GM12878 (cell line): ENCODE measurements around the gene CROCC. TPM values are rescaled to one million over a fixed set of nuclear protein-coding genes. Genes with fewer than 3 reads are reported as not detected.

ENCODE experiments used
- ATAC-seq: fragments of 200-7000 bp; cut with Tn5 transposase; 3 replicates; pipeline ENCODE4 v1.9.1; 2020; ENCODE audit warnings: mild to moderate bottlenecking, moderate library complexity
- BruUV-seq: library from RNA; stranded (reverse); fragments of 400-500 nt; replicated peaks from 2 replicates; lab custom pipeline; 2021; lab: Mats Ljungman, UMichigan
- CTCF ChIA-PET: fragments of 300-600 bp; sonication (Branson Sonifier 250); formaldehyde crosslinking; extraction: SDS; loops from one replicate; lab custom pipeline; 2021; ENCODE audit warnings: inconsistent platforms; lab: Yijun Ruan, JAX
- POLR2A ChIA-PET: fragments of 350-600 bp; formaldehyde crosslinking; extraction: SDS; loops from one replicate; lab custom pipeline; 2021; ENCODE audit warnings: inconsistent platforms; lab: Charles Lee
- RAD21 ChIA-PET: fragments of 300-600 bp; sonication (Branson Sonifier 250); formaldehyde crosslinking; loops from one replicate; lab custom pipeline; 2023; ENCODE audit warnings: antibody characterized with exemption; ENCODE audit not compliant: unreplicated experiment; lab: Charles Lee
- SMC1A ChIA-PET: fragments of 300-600 bp; sonication (Branson Sonifier 250); formaldehyde crosslinking; loops from one replicate; lab custom pipeline; 2023; ENCODE audit not compliant: unreplicated experiment, uncharacterized antibody; lab: Charles Lee
- DNase-seq: peaks from one replicate; pipeline ENCODE4 v3.0.0-alpha.2; 2011; ENCODE audit warnings: low read depth, low spot score
- FAIRE-seq: peaks from 3 replicates; lab custom pipeline; 2011; peaks lifted over from hg19 to GRCh38; lab: Jason Lieb, UNC
- H2AFZ ChIP-seq: 2 replicates; pipeline ENCODE4 v1.6.0; 2011; ENCODE audit warnings: low read depth, low read length, control low read depth; ENCODE audit not compliant: control insufficient read depth
- H3K27ac ChIP-seq: 2 replicates; pipeline ENCODE4 v1.5.1; 2011; ENCODE audit warnings: control low read depth; ENCODE audit not compliant: control insufficient read depth, insufficient read depth
- H3K27me3 ChIP-seq, 2 experiments: replicated peaks in 1 of 2; 2 replicates each; pipeline versions ENCODE4 v1.6.0 to v1.6.1; 2011; ENCODE audit warnings: low read length in 1 of 2; ENCODE audit not compliant: control insufficient read depth in 2 of 2, insufficient read depth in 2 of 2
- H3K36me3 ChIP-seq, 2 experiments: 2 replicates each; pipeline ENCODE4 v1.5.1; 2011; ENCODE audit warnings: low read length in 1 of 2; ENCODE audit not compliant: control insufficient read depth in 2 of 2, insufficient read depth in 2 of 2
- H3K4me1 ChIP-seq: 2 replicates; pipeline ENCODE4 v1.6.1; 2011; ENCODE audit warnings: mild to moderate bottlenecking, low read length, moderate library complexity, mixed read lengths; ENCODE audit not compliant: control insufficient read depth, insufficient read depth
- H3K4me2 ChIP-seq: 2 replicates; pipeline ENCODE4 v1.6.0; 2011; ENCODE audit warnings: control low read depth; ENCODE audit not compliant: control insufficient read depth, insufficient read depth
- H3K4me3 ChIP-seq: fragments of 200-600 bp; sonication (generic); 2 replicates; pipeline ENCODE4 v1.5.1; 2016
- H3K79me2 ChIP-seq: 2 replicates; pipeline ENCODE4 v1.6.0; 2011; ENCODE audit warnings: low read length; ENCODE audit not compliant: control insufficient read depth, insufficient read depth
- H3K9ac ChIP-seq: 2 replicates; pipeline ENCODE4 v1.8.0; 2011; ENCODE audit warnings: low read length, control low read depth, mixed read lengths; ENCODE audit not compliant: control insufficient read depth, insufficient read depth
- H3K9me3 ChIP-seq: replicated peaks from 3 replicates; pipeline ENCODE4 v1.5.1; 2011; ENCODE audit warnings: mild to moderate bottlenecking, low read length; ENCODE audit not compliant: control insufficient read depth, insufficient read depth
- H4K20me1 ChIP-seq: 2 replicates; pipeline ENCODE4 v1.6.0; 2011; ENCODE audit not compliant: control insufficient read depth, insufficient read depth
- BHLHE40 ChIP-seq, 2 experiments: fragments of 450-650 bp in 1 of 2; IDR thresholded peaks; 2 replicates each; pipeline ENCODE4 v1.6.1; 2011 to 2017; ENCODE audit warnings: low read depth in 2 of 2, borderline replicate concordance in 1 of 2, improper control_type of control experiment in 1 of 2, low read length in 1 of 2, mild to moderate bottlenecking in 1 of 2
- CBFB ChIP-seq: IDR thresholded peaks from 2 replicates; pipeline ENCODE4 v1.6.1; 2016; ENCODE audit warnings: antibody characterized with exemption, low read depth
- CREB1 ChIP-seq: IDR thresholded peaks from 2 replicates; pipeline ENCODE4 v1.6.1; 2012; ENCODE audit warnings: low read depth, mild to moderate bottlenecking, inconsistent platforms
- EGR1 ChIP-seq, 2 experiments: IDR thresholded peaks; 1 replicate in 1 of 2; 2 replicates in 1 of 2; pipeline ENCODE4 v1.6.1; 2011 to 2012; ENCODE audit warnings: low read depth in 2 of 2, low read length in 2 of 2, borderline replicate concordance in 1 of 2, mild to moderate bottlenecking in 1 of 2, moderate library complexity in 1 of 2
- FOXK2 ChIP-seq: fragments of 450-650 bp; IDR thresholded peaks from 2 replicates; pipeline ENCODE4 v1.6.1; 2017; ENCODE audit warnings: mild to moderate bottlenecking, moderate library complexity
- IKZF1 ChIP-seq: fragments of 450-650 bp; conservative IDR thresholded peaks from 2 replicates; pipeline ENCODE4 v1.6.1; 2017; ENCODE audit warnings: antibody characterized with exemption, mild to moderate bottlenecking
- MTA2 ChIP-seq: fragments of 450-650 bp; IDR thresholded peaks from 2 replicates; pipeline ENCODE4 v1.6.1; 2016; ENCODE audit warnings: low read depth, mild to moderate bottlenecking, moderate library complexity
- MXI1 ChIP-seq: fragments of 150-350 bp; IDR thresholded peaks from 2 replicates; pipeline ENCODE4 v1.6.1; 2011; ENCODE audit warnings: low read depth, mild to moderate bottlenecking, inconsistent platforms, low read length, improper control_type of control experiment
- NR2C1 ChIP-seq: fragments of 450-650 bp; IDR thresholded peaks from 2 replicates; pipeline ENCODE4 v1.6.1; 2017; ENCODE audit warnings: antibody characterized with exemption, mild to moderate bottlenecking, moderate library complexity
- NR2F1 ChIP-seq: fragments of 450-650 bp; conservative IDR thresholded peaks from 2 replicates; pipeline ENCODE4 v1.6.1; 2017; ENCODE audit warnings: mild to moderate bottlenecking
- NRF1 ChIP-seq: conservative IDR thresholded peaks from 2 replicates; pipeline ENCODE4 v1.6.1; 2011; ENCODE audit warnings: mild to moderate bottlenecking, low read depth, low read length, improper control_type of control experiment
- PAX8 ChIP-seq: fragments of 450-650 bp; IDR thresholded peaks from 2 replicates; pipeline ENCODE4 v1.6.1; 2017; ENCODE audit warnings: mild to moderate bottlenecking, moderate library complexity
- POLR2AphosphoS2 ChIP-seq: IDR thresholded peaks from 2 replicates; pipeline ENCODE4 v1.6.1; 2011; ENCODE audit warnings: low read depth, mild to moderate bottlenecking, low read length, improper control_type of control experiment, moderate library complexity
- SP1 ChIP-seq: IDR thresholded peaks from one replicate; pipeline ENCODE4 v1.6.1; 2011; ENCODE audit warnings: low read depth, low read length
- SREBF1 ChIP-seq: IDR thresholded peaks from 2 replicates; pipeline ENCODE4 v1.6.1; 2012; ENCODE audit warnings: mild to moderate bottlenecking, low read length
- ZNF207 ChIP-seq: fragments of 450-650 bp; IDR thresholded peaks from 2 replicates; pipeline ENCODE4 v1.6.1; 2014; ENCODE audit warnings: antibody characterized with exemption, mild to moderate bottlenecking, borderline replicate concordance
- WGBS: methylation state at CpG from one replicate; pipeline ENCODE4 v1.1.6; 2016; ENCODE audit warnings: low lambda C conversion rate; ENCODE audit not compliant: insufficient replicate concordance, insufficient coverage; ENCODE audit errors: missing lambda C conversion rate; 5-methylcytosine and 5-hydroxymethylcytosine counted together
- in situ Hi-C: fragments of 300-500 bp; cut with MboI; formaldehyde crosslinking; loops from 9 replicates; pipeline ENCODE4 v1.14.3; 2018; ENCODE audit warnings: mixed read lengths
- intact Hi-C: fragments of 100-400 bp; cut with micrococcal nuclease; formaldehyde crosslinking; loops from one replicate; pipeline ENCODE4 v1.14.2; 2022; ENCODE audit not compliant: unreplicated experiment
- polyA plus RNA-seq, 11 experiments: library from polyadenylated mRNA; depleted of rRNA in 4 of 11; unstranded in 6 of 11; stranded (reverse) in 5 of 11; fragments of >200 nt; fragmentation: Nextera tagmentation in 4 of 11; fragmentation: Illumina TruSeq in 1 of 11; extraction: Ambion mirVana in 4 of 11; extraction: Trizol in 1 of 11; gene quantifications; 1 replicate in 1 of 11; 2 replicates in 10 of 11; pipeline versions ENCODE4 v1.2.1 to v1.2.3, GENCODE V29; 2011 to 2016; ENCODE audit warnings: inconsistent platforms in 2 of 11, missing spikeins in 2 of 11, low read depth in 1 of 11
- total RNA-seq, 4 experiments: library from RNA; depleted of rRNA in 3 of 4; stranded (reverse); fragments of >200 nt in 3 of 4; fragmentation: Illumina TruSeq in 1 of 4; extraction: Trizol in 1 of 4; gene quantifications; 2 replicates each; pipeline versions ENCODE4 v1.2.1 to v1.2.3, GENCODE V29; 2013 to 2021
- TF ChIP-seq, protein P1 (sequence below): fragments of 450-650 bp; IDR thresholded peaks from 2 replicates; pipeline ENCODE4 v1.6.1; 2014; ENCODE audit warnings: mild to moderate bottlenecking
- TF ChIP-seq, protein P2 (sequence below): fragments of 450-650 bp; IDR thresholded peaks from 2 replicates; pipeline ENCODE4 v1.6.1; 2018; ENCODE audit warnings: mild to moderate bottlenecking, low read depth, moderate library complexity; ENCODE audit not compliant: partially characterized antibody
- TF ChIP-seq, protein P3 (sequence below): fragments of 450-650 bp; IDR thresholded peaks from 2 replicates; pipeline ENCODE4 v1.6.1; 2017; ENCODE audit warnings: low read depth, mild to moderate bottlenecking, moderate library complexity

The CROCC gene
- total and polyA plus RNA-seq, 10 of the 15 experiments (the other 5 are each of a cell fraction or from before 2014, with no cell fraction given) = 0.04 to 5.5 (median 2.3) TPM

DNA sequence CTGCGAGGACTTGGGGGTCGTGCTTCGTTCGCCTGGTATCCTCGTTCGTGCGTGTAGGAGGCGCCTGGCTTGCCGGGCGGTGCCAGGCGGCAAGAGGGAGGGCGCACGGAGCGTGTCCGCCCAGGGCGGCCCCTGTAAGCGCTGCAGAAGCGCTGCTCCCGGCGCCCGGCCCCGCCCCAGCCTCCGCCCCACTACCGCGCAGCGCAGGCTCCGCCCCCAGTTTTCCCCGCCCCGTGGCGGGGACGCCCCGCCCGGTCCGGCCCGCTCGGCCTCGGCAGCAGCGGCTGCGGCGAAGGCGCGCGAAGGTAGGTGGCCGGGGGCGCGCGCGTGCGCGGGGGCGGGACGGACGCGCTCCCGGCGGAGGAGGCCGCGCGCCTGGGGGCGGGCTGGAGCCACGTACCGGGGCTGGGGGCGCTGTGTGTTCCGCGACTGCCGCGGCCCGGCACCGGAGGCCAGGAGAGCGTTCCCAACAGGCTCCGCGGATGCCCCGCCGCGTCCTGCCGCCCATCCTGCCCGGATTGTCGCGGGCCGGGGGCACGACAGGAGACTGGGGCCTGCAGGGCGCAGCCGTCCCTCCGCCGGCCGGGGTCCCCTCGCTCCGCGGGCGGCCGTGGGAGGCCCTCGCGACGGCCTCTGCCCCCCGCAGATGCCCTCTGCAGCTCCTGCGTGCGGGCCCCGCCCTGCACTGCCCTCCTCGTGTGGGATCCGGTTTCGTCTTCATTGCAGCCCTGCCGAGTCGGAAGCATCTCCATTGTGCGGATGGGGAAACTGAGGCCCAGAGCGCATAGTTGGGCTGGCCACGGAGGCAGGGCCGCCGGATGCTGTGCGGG is 7.7 kb upstream of the CROCC start:
- Histone ChIP-seq H2AFZ (peak overlapping the region; percentile 84), H3K4me1 (peaks cover 3% of the 10 kb centered on the region; the same call in 1 of the 2 replicates), H3K4me2 (peak overlapping the region; percentile 87), H4K20me1 (no peaks in the 10 kb centered on the region), H3K9me3 (no peaks in the 10 kb centered on the region), H3K4me3 (peak overlapping the region; percentile 62; the same call in 1 of the 2 replicates), H3K9ac (peak overlapping the region; percentile 34; the same call in 1 of the 2 replicates), H3K27me3 (peaks cover 0 to 2% of the 10 kb centered on the region in 2 experiments; a peak in 1 of 4 replicates), H3K36me3 (no peaks in the 10 kb centered on the region), H3K79me2 (no peaks in the 10 kb centered on the region), H3K27ac (no peak overlapping the region)
- in situ Hi-C loops (no loop called here), intact Hi-C loops (no loop called here)
- ChIA-PET POLR2A (no interaction called here), CTCF (no interaction called here), SMC1A (no interaction called here), RAD21 (no interaction called here)
- FAIRE-seq (no peak), DNase-seq (peak; percentile 9), ATAC-seq (peak; percentile 99)
- WGBS = under 1% methylated on average over 61 of the region's 109 CpGs
- no TSS peak for BruUV-seq
- TF ChIP-seq NR2F1 (0 out of 2 replicates have a peak, but pooled peaks have one; percentile 23), POLR2AphosphoS2 (no peak), PAX8 (no peak), CBFB (no peak), EGR1 (IDR thresholded peaks at IDR 0.05; ENCODE audit: borderline replicate concordance in 1 of 2, low read depth in 2 of 2, low read length in 2 of 2) (peak in 1 of 2 experiments; percentile 93; a peak in 2 of 3 replicates), BHLHE40 (IDR thresholded peaks at IDR 0.05; ENCODE audit: borderline replicate concordance in 1 of 2, low read depth in 2 of 2, low read length in 1 of 2) (peak in 1 of 2 experiments; percentile 37; a peak in 2 of 4 replicates), MXI1 (no peak), IKZF1 (0 out of 2 replicates have a peak, but pooled peaks have one; percentile 51), NRF1 (peak; percentile 25; the same call in 1 of the 2 replicates), FOXK2 (no peak), CREB1 (no peak), SREBF1 (no peak), SP1 (no peak), MTA2 (no peak), ZNF207 (no peak), NR2C1 (no peak)
- TF ChIP-seq, protein P1, sequence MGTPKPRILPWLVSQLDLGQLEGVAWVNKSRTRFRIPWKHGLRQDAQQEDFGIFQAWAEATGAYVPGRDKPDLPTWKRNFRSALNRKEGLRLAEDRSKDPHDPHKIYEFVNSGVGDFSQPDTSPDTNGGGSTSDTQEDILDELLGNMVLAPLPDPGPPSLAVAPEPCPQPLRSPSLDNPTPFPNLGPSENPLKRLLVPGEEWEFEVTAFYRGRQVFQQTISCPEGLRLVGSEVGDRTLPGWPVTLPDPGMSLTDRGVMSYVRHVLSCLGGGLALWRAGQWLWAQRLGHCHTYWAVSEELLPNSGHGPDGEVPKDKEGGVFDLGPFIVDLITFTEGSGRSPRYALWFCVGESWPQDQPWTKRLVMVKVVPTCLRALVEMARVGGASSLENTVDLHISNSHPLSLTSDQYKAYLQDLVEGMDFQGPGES = no peak
- TF ChIP-seq, protein P2, sequence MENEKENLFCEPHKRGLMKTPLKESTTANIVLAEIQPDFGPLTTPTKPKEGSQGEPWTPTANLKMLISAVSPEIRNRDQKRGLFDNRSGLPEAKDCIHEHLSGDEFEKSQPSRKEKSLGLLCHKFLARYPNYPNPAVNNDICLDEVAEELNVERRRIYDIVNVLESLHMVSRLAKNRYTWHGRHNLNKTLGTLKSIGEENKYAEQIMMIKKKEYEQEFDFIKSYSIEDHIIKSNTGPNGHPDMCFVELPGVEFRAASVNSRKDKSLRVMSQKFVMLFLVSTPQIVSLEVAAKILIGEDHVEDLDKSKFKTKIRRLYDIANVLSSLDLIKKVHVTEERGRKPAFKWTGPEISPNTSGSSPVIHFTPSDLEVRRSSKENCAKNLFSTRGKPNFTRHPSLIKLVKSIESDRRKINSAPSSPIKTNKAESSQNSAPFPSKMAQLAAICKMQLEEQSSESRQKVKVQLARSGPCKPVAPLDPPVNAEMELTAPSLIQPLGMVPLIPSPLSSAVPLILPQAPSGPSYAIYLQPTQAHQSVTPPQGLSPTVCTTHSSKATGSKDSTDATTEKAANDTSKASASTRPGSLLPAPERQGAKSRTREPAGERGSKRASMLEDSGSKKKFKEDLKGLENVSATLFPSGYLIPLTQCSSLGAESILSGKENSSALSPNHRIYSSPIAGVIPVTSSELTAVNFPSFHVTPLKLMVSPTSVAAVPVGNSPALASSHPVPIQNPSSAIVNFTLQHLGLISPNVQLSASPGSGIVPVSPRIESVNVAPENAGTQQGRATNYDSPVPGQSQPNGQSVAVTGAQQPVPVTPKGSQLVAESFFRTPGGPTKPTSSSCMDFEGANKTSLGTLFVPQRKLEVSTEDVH = no peak
- TF ChIP-seq, protein P3, sequence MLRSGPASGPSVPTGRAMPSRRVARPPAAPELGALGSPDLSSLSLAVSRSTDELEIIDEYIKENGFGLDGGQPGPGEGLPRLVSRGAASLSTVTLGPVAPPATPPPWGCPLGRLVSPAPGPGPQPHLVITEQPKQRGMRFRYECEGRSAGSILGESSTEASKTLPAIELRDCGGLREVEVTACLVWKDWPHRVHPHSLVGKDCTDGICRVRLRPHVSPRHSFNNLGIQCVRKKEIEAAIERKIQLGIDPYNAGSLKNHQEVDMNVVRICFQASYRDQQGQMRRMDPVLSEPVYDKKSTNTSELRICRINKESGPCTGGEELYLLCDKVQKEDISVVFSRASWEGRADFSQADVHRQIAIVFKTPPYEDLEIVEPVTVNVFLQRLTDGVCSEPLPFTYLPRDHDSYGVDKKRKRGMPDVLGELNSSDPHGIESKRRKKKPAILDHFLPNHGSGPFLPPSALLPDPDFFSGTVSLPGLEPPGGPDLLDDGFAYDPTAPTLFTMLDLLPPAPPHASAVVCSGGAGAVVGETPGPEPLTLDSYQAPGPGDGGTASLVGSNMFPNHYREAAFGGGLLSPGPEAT = no peak
